ENCODE measurements around the gene RNF44. TPM values are rescaled to one million over a fixed set of nuclear protein-coding genes. Genes with fewer than 3 reads are reported as not detected.
"Not testable (repeated sequence)": the region's sequence is repeated elsewhere in the genome, so short reads cannot be mapped to it uniquely, and the experiment has no call there.

RNF44 gene
- polyA plus RNA-seq, 5 donors: 31.9 to 54.4 (median 47.2) TPM

DNA sequence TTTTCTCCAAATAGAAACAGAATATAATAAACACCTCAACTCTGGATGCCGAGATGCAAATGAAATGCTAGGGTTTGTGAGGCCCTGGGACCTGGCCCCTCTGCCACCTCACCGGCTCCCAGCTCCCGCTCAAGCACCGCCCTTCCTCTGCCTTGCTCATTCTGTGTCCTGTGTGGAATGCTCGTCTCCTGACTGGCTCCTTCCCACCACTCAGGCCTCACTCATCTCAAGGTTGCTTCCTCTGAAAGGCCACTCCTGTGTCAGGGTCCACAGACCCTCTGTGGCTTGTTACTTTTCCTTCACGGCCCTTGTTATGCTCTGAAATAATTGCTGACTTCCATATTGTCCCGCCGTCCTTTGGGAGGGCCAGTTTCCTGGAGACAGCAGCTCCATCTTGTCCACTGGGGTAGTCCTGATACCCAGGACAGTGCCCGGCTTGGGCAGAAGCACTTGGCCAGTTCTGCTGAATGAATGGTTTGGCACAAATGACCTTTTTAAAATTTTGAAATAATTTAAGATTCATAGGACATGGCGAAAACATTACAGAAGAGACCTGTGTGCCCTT lies 15.4 kb downstream of the RNF44 start:
- DNase-seq: no peak

GRCh38 chr5:176521286-176521685 lies 15.9 kb downstream of the RNF44 start:
- DNase-seq: no peak

DNA sequence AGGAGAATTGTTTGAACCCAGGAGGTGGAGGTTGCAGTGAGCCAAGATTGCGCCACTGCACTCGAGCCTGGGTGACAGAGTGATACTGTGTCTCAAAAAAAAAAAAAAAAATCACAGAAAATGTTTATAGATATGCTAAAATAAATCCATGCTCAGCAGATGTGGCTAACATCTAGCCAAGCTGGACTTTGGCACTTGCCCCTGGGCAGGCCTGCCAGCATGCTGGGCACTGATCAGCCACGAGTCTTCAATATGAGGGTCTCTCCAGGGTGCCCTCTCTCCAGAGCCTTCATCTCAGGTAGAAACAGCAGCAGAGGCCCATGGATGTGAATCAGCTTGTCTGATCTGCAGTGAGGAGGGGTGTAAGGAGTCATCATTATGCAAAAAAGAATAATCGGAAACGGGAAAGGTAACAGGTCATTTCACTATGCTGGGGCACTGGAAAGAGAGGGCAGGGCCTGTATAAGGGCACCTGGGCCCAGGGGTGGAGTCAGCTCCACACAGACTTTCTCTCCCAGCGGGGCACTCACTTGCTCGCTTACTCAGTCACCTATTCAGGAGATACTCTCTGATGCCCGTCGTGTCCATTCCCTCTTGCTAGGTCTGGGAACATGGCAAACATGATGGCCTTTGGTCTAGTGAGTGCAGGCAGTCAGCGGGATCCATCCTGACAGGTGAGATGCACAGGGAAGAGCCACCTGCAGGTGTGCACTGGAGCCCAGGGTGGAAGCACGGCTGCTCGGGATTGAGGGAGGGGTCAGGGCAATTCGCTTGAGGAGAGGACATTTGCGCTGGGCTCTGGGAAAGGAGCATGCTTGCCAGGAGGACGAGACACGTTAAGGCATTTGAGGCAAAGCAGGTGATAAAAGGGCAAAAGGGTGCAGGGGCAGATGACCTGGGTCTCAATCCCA lies 17.1 kb downstream of the RNF44 start:
- no peak for DNase-seq

- no peak for DNase-seq
Observed at GRCh38 chr5:176517053-176517661, 20.0 kb downstream of the RNF44 start.

- no peak for DNase-seq
Observed at GRCh38 chr5:176515396-176515795, 21.8 kb downstream of the RNF44 start.

GRCh38 chr5:176514244-176514950 lies 22.8 kb downstream of the RNF44 start:
- no peak for DNase-seq

- DNase-seq: no peak
Observed at GRCh38 chr5:176513788-176514187, 23.4 kb downstream of the RNF44 start.

GRCh38 chr5:176508603-176509002 lies 28.6 kb downstream of the RNF44 start:
- no peak for DNase-seq

DNA sequence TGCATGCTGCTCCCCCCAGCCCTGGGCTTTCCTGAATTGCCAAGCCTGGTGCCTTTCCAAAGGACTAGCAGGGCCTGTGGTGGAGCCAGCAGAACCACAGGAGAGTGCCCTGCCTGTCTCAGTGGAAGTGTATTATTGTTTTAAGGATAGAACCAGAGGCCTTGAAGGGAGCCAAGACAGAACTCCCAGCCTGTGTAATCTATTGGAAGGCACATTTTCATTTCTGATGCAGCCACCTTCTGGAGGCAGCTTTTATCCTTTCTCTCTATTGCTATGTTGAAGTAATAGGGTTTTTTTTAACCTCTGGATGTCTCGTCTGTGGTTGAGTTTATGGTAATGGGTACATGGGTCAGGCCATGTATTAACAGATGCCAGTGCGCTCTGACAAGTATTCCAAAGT lies 29.3 kb downstream of the RNF44 start:
- DNase-seq: no peak

DNA sequence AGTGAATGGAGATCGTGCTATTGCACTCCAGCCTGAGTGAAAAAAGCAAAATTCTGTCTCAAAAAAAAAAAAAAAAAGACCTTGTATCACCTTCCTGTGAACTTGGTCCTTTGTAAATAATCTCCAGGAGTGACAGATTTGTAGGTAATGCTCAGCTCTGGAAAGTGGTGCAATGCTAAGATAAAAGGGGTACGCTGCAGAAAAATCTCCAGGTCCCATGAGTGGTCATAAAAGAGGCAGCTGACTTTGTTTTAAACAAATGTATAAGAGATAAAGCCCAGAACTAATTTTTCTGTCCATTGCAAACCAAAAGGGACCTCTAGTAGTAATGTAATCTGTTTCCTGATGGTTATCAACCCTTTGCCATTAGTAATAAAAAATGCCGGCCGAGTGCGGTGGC lies 33.7 kb downstream of the RNF44 start:
- DNase-seq: no peak

DNA sequence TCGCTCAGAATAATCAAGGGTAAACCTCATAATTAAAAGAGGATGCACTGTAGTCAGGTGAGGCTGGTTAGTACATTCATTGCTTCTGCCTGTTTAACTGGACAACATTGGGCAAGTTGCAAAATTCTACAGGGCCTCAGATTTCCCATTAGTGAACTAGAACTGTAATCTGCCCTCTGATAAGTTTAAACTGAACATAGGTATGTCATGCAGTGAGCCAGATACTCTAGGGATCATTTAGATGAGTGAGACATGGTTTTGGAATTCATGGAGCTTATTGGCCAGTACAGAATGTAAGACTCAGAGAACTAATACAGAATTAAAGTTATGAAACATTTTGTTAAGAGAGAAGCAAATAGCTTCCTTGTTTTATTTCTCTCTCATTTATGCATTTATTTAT lies 35.9 kb downstream of the RNF44 start:
- no peak for DNase-seq

GRCh38 chr5:176500511-176500910 lies 36.7 kb downstream of the RNF44 start:
- DNase-seq: no peak

DNA sequence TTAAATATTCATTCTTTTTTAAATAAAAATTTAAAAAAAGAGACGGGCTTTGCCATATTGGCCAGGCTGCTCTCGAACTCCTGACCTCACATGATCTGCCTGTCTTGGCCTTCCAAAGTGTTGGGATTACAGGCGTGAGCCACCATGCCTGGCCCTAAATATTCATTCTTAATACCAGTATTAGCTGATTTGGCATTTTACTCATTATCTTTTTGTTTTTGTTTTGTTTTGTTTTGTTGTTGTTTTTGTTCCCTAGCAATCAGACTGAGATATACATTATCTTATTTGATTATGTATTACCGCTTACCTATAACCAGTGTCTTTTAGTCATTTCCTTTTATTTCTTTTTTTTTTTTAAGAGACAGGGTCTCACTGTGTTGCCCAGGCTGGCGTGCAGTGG lies 37.9 kb downstream of the RNF44 start:
- DNase-seq: no peak

DNA sequence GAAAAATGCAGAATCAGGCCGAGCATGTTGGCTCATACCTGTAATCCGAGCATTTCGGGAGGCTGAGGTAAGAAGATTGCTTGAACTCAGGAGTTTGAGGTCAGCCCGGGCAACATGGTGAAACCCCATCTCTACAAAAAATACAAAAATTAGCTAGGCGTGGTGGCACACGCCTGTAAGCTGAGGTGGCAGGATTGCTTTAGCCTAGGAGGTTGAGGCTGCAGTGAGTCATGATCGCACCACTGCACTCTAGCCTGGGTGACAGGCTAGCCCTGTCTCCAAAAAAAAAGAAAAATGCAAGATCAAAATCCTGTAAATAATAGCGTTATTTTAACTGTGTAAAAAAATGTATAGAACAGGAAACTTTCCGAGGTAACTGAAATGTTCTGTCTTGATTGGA lies 39.4 kb downstream of the RNF44 start:
- DNase-seq: no peak

- no peak for DNase-seq
Observed at GRCh38 chr5:176492431-176492830, 44.8 kb downstream of the RNF44 start.

GRCh38 chr5:176491901-176492300 lies 45.3 kb downstream of the RNF44 start:
- no peak for DNase-seq

GRCh38 chr5:176491101-176491502 lies 46.1 kb downstream of the RNF44 start:
- no peak for DNase-seq

GRCh38 chr5:176490301-176490700 lies 46.9 kb downstream of the RNF44 start:
- no peak for DNase-seq

DNA sequence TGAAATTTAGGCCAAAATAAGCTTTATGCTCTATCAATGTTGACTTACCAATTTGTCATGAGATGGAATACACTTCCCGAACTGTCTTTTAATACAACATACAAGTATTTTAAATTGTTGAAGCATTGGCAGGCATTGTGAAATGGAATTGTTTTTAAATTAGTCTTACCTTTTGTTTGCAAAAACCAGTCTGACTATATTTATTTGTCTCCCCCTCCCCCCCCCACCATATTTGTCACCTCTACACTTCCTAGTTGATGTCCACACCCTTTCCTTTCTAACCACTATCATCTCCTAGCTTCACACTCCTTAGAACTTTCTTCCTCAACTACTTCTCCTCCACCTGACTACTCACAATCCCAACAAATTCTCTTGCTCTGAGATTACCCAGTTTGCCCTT lies 48.1 kb downstream of the RNF44 start:
- no peak for DNase-seq

GRCh38 chr5:176487160-176487559 lies 50.0 kb downstream of the RNF44 start:
- DNase-seq: not testable (repeated sequence)

DNA sequence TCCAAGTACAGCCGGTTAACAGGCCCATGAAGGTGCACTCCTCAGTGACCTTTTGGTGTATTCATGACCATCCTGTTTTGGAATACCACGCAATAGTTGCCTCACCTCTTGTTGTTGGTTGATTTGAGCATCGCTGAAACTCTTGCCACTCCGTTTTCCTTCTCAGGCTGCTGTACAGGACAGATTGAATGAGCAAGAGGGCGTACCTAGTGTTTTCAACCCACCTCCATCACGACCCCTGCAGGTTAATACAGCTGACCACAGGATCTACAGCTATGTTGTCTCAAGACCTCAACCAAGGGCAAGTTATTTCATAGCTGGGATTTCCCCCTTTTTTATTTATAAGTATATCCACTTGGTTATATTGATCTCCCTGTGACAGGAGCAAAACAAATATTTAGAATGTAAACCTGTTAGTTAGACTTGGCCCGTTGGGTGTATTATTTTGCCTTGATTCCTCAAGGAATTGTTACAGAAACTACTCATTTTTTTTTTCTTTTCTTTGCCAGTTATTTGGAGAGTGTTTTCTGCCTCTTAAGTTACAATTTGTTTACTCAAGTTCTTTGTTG lies 50.9 kb downstream of the RNF44 start:
- no peak for DNase-seq

- no peak for DNase-seq
Observed at GRCh38 chr5:176485176-176485575, 52.0 kb downstream of the RNF44 start.

All from right lung (tissue), 5 donors.